ENCODE measurements around the gene CNTNAP2.

CNTNAP2 gene

GRCh38 chr7:146701166-146701565, 584.6 kb downstream of the CNTNAP2 start:
- no peak for DNase-seq

- DNase-seq: no peak
Measured at GRCh38 chr7:146702898-146703297, 586.3 kb downstream of the CNTNAP2 start.

- no peak for DNase-seq
Measured at GRCh38 chr7:146709451-146710027, 592.9 kb downstream of the CNTNAP2 start.

GRCh38 chr7:146713205-146713604, 596.6 kb downstream of the CNTNAP2 start:
- no peak for DNase-seq

- no peak for DNase-seq
Measured at GRCh38 chr7:146713934-146714333, 597.3 kb downstream of the CNTNAP2 start.

- no peak for DNase-seq
Measured at GRCh38 chr7:146720195-146720594, 603.6 kb downstream of the CNTNAP2 start.

- no peak for DNase-seq
Measured at GRCh38 chr7:146722986-146723385, 606.4 kb downstream of the CNTNAP2 start.

GRCh38 chr7:146725520-146725919, 608.9 kb downstream of the CNTNAP2 start:
- DNase-seq: no peak

GRCh38 chr7:146728141-146728540, 611.5 kb downstream of the CNTNAP2 start:
- no peak for DNase-seq

GRCh38 chr7:146728611-146729010, 612.0 kb downstream of the CNTNAP2 start:
- no peak for DNase-seq

- no peak for DNase-seq
Measured at GRCh38 chr7:146731185-146731584, 614.6 kb downstream of the CNTNAP2 start.

- no peak for DNase-seq
Measured at GRCh38 chr7:146735992-146736391, 619.4 kb downstream of the CNTNAP2 start.

GRCh38 chr7:146736446-146737190, 620.0 kb downstream of the CNTNAP2 start:
- peak; percentile 27 for DNase-seq

GRCh38 chr7:146740039-146740438, 623.4 kb downstream of the CNTNAP2 start:
- no peak for DNase-seq

GRCh38 chr7:146741911-146742310, 625.3 kb downstream of the CNTNAP2 start:
- no peak for DNase-seq

- no peak for DNase-seq
Measured at GRCh38 chr7:146754385-146754784, 637.8 kb downstream of the CNTNAP2 start.

- DNase-seq: peak; percentile 41
Measured at GRCh38 chr7:146755585-146755984, 639.0 kb downstream of the CNTNAP2 start.

- no peak for DNase-seq
Measured at GRCh38 chr7:146764458-146764857, 647.9 kb downstream of the CNTNAP2 start.

GRCh38 chr7:146768957-146769356, 652.4 kb downstream of the CNTNAP2 start:
- no peak for DNase-seq

GRCh38 chr7:146772601-146773000, 656.0 kb downstream of the CNTNAP2 start:
- peak; percentile 26 for DNase-seq

GRCh38 chr7:146773506-146773905, 656.9 kb downstream of the CNTNAP2 start:
- DNase-seq: no peak

GRCh38 chr7:146781352-146782116, 664.9 kb downstream of the CNTNAP2 start:
- no peak for DNase-seq

GRCh38 chr7:146787266-146787665, 670.7 kb downstream of the CNTNAP2 start:
- no peak for DNase-seq

- no peak for DNase-seq
Measured at GRCh38 chr7:146788008-146788407, 671.4 kb downstream of the CNTNAP2 start.

Data from NCI-H526 treated with DMSO at 0.1 percent for 48 hours (cell line).